Thoracic aorta (tissue), 2 donors: Measurements from ENCODE around the gene GLUD1. TPM values are rescaled to one million over a fixed set of nuclear protein-coding genes. Genes with fewer than 3 reads are reported as not detected.
A peak's percentile ranks its signal among the peaks of the same experiment; 100 is the strongest.
"Not testable (repeated sequence)": the region's sequence is repeated elsewhere in the genome, so short reads cannot be mapped to it uniquely, and the experiment has no call there.

Experiments
- ATAC-seq: fragments of 150-250 bp; one replicate; pipeline ENCODE4 v1.8.0; 2017; ENCODE audit warnings: low read depth; ENCODE audit not compliant: insufficient number of reproducible peaks, low FRiP score
- DNase-seq: peaks from one replicate; pipeline ENCODE4 v3.0.0-alpha.2; 2020; ENCODE audit warnings: low spot score
- H3K27ac ChIP-seq, 2 donors: fragments of 200-600 bp; sonication (generic); 1 replicate in 1 of 2; 2 replicates in 1 of 2; pipeline ENCODE4 v1.5.1; 2016; ENCODE audit warnings: mild to moderate bottlenecking in 2 of 2, moderate library complexity in 2 of 2
- H3K27me3 ChIP-seq: fragments of 200-600 bp; sonication (generic); replicated peaks from 2 replicates; pipeline ENCODE4 v1.6.0; 2016; ENCODE audit warnings: mild to moderate bottlenecking; ENCODE audit not compliant: insufficient read depth
- H3K36me3 ChIP-seq: fragments of 200-600 bp; sonication (generic); one replicate; pipeline ENCODE4 v1.5.1; 2016
- H3K4me1 ChIP-seq, 2 donors: fragments of 200-600 bp; sonication (generic); 1 replicate in 1 of 2; 2 replicates in 1 of 2; pipeline versions ENCODE4 v1.5.1 to v1.6.0; 2016; ENCODE audit warnings: low read depth in 2 of 2, mild to moderate bottlenecking in 1 of 2; ENCODE audit not compliant: control insufficient read depth in 1 of 2
- H3K4me3 ChIP-seq: fragments of 200-600 bp; sonication (generic); 2 replicates; pipeline ENCODE4 v1.5.1; 2016; ENCODE audit warnings: mild to moderate bottlenecking
- H3K9me3 ChIP-seq: fragments of 200-600 bp; sonication (generic); 2 replicates; pipeline ENCODE4 v1.5.1; 2016
- total RNA-seq, 2 donors: library from RNA; depleted of rRNA; stranded (reverse); fragments of >200 nt; gene quantifications; one replicate each; pipeline versions ENCODE4 v1.1.0 to v1.2.3, GENCODE V29; 2016
- TF ChIP-seq, protein P1 (sequence below): fragments of 200-600 bp; sonication (generic); IDR thresholded peaks from one replicate; pipeline ENCODE4 v1.5.1; 2019; ENCODE audit warnings: antibody characterized with exemption

Gene GLUD1
- total RNA-seq, 2 donors from 2014 or later, result 141 to 189 TPM

DNA sequence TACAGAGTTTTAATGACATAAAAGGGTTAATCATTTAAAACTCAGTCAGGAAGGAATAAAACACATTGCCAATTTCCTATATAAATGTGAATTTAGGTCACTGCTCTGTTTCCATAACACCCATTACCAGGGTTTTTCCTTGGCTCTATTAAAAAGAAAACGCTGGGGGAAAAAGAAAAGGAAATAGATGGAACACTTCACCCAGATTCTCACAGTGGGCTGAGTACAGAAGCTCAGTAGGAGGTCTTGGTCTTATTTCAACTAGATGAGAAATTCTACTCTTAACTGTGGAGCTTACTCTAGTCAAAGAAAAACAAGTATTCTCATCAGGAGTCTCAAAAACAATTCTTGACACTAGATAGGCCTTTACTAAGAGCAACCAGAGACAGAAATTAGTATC lies 36.5 kb downstream of the GLUD1 start:
- DNase-seq (no peak), ATAC-seq (no peak)
- Histone ChIP-seq H3K4me3 (no peak overlapping the region), H3K27ac (no peak overlapping the region), H3K9me3 (no peaks in the 10 kb centered on the region), H3K4me1 (peaks cover 4 to 6% of the 10 kb centered on the region in 2 donors), H3K36me3 (peaks cover 56% of the 10 kb centered on the region), H3K27me3 (no peaks in the 10 kb centered on the region)
- TF ChIP-seq, protein P1, sequence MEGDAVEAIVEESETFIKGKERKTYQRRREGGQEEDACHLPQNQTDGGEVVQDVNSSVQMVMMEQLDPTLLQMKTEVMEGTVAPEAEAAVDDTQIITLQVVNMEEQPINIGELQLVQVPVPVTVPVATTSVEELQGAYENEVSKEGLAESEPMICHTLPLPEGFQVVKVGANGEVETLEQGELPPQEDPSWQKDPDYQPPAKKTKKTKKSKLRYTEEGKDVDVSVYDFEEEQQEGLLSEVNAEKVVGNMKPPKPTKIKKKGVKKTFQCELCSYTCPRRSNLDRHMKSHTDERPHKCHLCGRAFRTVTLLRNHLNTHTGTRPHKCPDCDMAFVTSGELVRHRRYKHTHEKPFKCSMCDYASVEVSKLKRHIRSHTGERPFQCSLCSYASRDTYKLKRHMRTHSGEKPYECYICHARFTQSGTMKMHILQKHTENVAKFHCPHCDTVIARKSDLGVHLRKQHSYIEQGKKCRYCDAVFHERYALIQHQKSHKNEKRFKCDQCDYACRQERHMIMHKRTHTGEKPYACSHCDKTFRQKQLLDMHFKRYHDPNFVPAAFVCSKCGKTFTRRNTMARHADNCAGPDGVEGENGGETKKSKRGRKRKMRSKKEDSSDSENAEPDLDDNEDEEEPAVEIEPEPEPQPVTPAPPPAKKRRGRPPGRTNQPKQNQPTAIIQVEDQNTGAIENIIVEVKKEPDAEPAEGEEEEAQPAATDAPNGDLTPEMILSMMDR, result no peak

DNA sequence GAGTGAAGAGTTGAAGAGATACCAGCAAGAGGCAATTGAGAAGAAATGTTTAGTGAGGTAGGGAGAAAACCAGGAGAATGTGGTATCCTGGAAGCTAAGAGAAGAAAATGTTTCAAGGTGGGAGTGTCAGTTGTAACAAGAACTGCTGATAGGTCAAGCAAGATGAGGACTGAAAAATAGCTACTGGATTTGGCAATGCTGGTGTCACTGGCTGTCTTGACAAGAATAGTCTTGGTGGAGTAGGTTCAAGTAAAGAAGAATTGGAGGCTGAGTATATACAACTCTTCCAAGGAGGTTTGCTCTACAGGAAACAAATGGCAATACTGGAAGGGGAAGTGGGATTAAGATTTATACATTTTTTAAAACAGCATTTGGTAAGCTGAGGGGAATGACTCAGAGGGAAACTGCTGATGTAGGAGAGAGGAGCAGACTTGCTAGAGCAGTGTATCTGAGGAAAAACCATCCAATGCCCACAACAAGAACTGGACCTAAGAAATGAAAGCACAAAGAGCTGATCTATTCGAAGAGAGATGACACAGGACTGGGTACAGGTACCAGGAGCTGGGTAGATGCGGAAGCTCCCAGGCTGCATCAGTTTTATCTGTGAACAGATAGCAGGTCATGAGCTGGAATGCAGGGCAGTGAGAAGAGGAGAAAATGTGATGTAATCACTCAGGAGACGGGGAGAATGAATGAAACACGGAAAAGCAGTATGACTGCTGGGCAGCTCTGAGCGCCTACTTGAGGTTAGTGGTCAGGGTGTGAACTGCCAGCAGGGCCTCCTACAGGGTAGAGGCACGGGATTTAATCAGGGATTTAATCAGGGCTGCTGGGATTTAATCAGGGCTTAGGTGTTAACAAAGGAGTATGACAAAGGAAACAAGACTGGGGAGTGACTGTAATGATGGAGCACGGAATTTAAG lies 40.0 kb downstream of the GLUD1 start:
- peaks cover 40% of the 10 kb centered on the region for H3K36me3 ChIP-seq
- peak overlapping the region in 1 of 2 donors; percentile 1 for H3K27ac ChIP-seq
- DNase-seq, result no peak
- H3K27me3 ChIP-seq, result no peaks in the 10 kb centered on the region
- H3K9me3 ChIP-seq, result no peaks in the 10 kb centered on the region
- peak overlapping the region; percentile 15 for H3K4me3 ChIP-seq
- TF ChIP-seq, protein P1, result no peak
- peaks cover 4 to 12% of the 10 kb centered on the region in 2 donors for H3K4me1 ChIP-seq
- ATAC-seq, result no peak

DNA sequence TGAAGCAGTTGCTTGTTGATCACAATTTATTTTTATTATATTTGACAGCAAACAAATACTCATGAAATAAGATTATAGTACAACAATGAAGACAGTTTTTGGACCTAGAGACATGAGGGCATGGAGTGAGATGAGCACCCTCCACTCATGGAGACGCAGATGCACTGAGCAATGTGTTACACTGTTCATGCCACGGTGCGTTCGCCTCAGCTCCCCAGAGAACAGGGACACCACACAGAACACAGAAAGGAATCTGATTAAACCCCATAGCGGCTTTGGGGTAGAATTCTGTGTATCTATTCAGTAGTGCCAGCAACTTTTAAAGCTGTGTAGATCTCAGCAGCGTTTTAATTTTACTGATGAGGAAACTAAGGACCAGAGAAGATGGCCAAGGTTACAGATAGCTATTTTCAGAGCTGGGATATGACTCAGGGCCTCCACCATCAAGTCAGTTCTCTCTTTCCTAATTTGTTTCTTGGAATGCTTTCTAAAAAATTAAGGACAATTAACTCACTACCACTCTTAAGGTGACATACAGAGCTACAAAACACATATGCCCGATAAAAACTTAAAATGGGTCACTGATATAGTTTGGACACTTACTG lies 41.0 kb downstream of the GLUD1 start:
- Histone ChIP-seq H3K4me1 (peaks cover 4 to 12% of the 10 kb centered on the region in 2 donors), H3K4me3 (no peak overlapping the region), H3K36me3 (peaks cover 38% of the 10 kb centered on the region), H3K27ac (peak overlapping the region in 1 of 2 donors; percentile 1), H3K9me3 (no peaks in the 10 kb centered on the region), H3K27me3 (no peaks in the 10 kb centered on the region)
- DNase-seq (no peak), ATAC-seq (no peak)
- TF ChIP-seq, protein P1, result no peak

DNA sequence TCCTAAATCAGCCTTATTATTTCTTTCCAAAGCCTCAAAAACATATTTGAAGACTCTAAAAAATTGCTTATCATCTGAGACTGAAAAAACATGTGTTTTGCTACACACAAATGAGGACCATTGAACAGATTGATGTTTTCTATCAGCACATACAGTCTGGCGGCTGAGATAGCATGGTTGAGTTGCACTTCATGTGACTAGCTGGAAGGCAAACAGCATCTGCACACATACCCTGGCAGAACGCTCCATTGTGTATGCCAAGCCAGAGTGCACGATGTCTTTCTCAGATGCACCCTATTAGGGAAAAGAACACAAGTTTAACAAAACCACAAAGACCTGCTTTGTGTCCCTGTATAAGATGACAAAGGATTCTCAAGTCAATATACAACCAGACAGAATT lies 41.5 kb downstream of the GLUD1 start:
- H3K9me3 ChIP-seq, result no peaks in the 10 kb centered on the region
- TF ChIP-seq, protein P1, result no peak
- H3K27ac ChIP-seq, result no peak overlapping the region
- H3K4me3 ChIP-seq, result no peak overlapping the region
- no peaks in the 10 kb centered on the region for H3K27me3 ChIP-seq
- DNase-seq, result no peak
- H3K36me3 ChIP-seq, result peaks cover 33% of the 10 kb centered on the region
- peaks cover 4 to 12% of the 10 kb centered on the region in 2 donors for H3K4me1 ChIP-seq
- no peak for ATAC-seq

DNA sequence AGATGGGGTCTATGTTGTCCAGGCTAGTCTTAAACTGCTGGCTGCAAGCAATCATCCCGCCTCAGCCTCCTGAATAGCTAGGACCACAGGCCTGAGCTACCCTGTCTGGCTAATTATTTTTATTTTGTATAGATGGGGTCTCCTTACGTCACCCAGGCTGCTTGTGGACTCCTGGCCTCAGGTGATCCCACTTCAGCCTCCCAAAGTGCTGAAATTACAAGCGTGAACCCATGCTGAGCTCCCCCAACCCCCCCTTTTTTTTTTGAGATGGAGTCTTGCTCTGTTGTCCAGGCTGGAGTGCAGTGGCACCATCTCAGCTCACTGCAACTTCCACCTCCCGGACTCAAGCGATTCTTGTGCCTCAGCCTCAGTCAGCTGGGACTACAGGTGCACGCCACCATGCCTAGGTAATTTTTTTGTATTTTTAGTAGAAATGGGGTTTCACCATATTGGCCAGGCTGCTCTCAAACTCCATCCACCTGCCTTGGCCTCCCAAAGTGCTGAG lies 49.2 kb downstream of the GLUD1 start:
- H3K36me3 ChIP-seq, result peaks cover 18% of the 10 kb centered on the region

DNA sequence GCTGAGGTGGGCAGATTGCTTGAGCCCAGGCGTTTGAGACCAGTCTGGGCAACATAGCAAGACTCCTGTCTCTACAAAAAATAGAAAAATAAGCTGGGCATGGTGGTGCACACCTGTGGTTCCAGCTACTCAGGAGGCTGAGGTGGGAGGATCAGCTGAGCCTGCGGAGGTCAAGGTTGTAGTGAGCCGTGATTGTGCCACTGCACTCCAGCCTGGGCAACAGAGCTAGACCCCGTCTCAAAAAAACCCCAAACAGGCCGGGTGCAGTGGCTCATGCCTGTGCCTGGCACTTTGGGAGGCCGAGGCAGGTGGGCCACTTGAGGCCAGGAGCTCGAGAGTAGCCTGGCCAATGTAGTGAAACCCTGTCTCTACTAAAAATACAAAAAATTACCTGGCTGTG lies 51.1 kb downstream of the GLUD1 start:
- not testable (repeated sequence) for DNase-seq, H3K4me1 ChIP-seq

More for the DNA sequence above, 49.2 kb downstream of the GLUD1 start:
- ATAC-seq (no peak), DNase-seq (no peak)
- H3K27ac ChIP-seq, result no peak overlapping the region
- no peaks in the 10 kb centered on the region for H3K9me3 ChIP-seq
- no peak overlapping the region for H3K4me3 ChIP-seq
- TF ChIP-seq, protein P1, result no peak
- no peaks in the 10 kb centered on the region for H3K4me1 ChIP-seq
- H3K27me3 ChIP-seq, result no peaks in the 10 kb centered on the region

More for the DNA sequence above, 51.1 kb downstream of the GLUD1 start:
- H3K27ac ChIP-seq, H3K36me3 ChIP-seq, H3K27me3 ChIP-seq, H3K4me3 ChIP-seq, H3K9me3 ChIP-seq, ATAC-seq: not testable (repeated sequence)
